KOPT-K1 (cell line): Measurements from ENCODE around the gene TMEM163.
A peak's percentile ranks its signal among the peaks of the same experiment; 100 is the strongest.
"Not testable (repeated sequence)": the region's sequence is repeated elsewhere in the genome, so short reads cannot be mapped to it uniquely, and the experiment has no call there.

Source experiments
- H3K27ac ChIP-seq: fragments of 200-600 bp; sonication (generic); 2 replicates; pipeline ENCODE4 v1.5.1; 2016; ENCODE audit warnings: antibody characterized with exemption, mild to moderate bottlenecking, low read depth, low read length; ENCODE audit not compliant: poor library complexity, severe bottlenecking
- H3K36me3 ChIP-seq: fragments of 200-600 bp; sonication (generic); 2 replicates; pipeline ENCODE4 v1.5.1; 2017; ENCODE audit warnings: antibody characterized with exemption, mild to moderate bottlenecking, low read length, moderate library complexity; ENCODE audit not compliant: insufficient read depth
- H3K9me3 ChIP-seq: fragments of 200-600 bp; sonication (generic); 2 replicates; pipeline ENCODE4 v1.5.1; 2017; ENCODE audit warnings: antibody characterized with exemption, low read length, mild to moderate bottlenecking; ENCODE audit not compliant: insufficient read depth, poor library complexity, severe bottlenecking

The TMEM163 gene

GRCh38 chr2:134668821-134669220, 50.0 kb downstream of the TMEM163 start:
- H3K36me3 ChIP-seq = no peaks in the 10 kb centered on the region
- H3K9me3 ChIP-seq = no peaks in the 10 kb centered on the region
- peak overlapping the region; percentile 45 for H3K27ac ChIP-seq

DNA sequence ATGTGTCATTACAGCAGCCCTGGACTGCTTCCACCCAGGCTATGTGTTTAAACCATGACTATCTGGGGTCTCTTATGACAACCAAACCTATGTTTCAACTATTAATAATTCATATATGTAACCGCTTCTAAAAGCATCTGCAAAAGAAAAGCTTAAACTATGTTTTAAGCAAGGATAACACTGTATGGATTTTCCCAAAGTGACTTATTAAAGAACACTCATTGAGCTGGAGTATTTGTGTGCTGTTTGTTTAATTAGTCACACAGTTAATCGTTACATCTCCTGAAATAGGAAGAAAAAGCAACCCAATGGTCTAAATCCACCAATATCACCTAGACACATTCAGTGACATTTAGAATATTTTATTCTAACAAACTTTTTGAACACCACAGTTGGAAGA, 51.3 kb downstream of the TMEM163 start:
- Histone ChIP-seq H3K27ac (peak overlapping the region; percentile 45), H3K36me3 (no peaks in the 10 kb centered on the region), H3K9me3 (no peaks in the 10 kb centered on the region)

DNA sequence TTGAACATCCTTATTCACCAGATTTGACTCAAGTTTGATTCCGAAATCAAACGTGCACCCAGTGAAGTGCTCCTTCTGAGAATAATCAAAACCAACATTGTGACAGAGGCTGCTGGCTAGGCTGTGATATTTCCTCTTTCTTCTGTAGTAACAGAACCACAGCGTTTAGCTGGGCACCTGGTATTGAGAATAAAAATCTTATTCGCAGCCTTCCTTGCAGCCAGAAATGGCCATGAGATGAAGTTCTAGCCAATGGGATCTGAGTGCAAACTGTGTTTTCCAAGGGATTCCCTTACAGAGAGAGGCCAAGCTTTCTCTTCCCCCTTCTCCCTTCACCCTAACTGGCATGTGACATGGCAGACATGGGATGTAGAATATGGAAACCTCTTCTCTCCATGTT, 51.7 kb downstream of the TMEM163 start:
- no peaks in the 10 kb centered on the region for H3K36me3 ChIP-seq
- peak overlapping the region; percentile 55 for H3K27ac ChIP-seq
- no peaks in the 10 kb centered on the region for H3K9me3 ChIP-seq

DNA sequence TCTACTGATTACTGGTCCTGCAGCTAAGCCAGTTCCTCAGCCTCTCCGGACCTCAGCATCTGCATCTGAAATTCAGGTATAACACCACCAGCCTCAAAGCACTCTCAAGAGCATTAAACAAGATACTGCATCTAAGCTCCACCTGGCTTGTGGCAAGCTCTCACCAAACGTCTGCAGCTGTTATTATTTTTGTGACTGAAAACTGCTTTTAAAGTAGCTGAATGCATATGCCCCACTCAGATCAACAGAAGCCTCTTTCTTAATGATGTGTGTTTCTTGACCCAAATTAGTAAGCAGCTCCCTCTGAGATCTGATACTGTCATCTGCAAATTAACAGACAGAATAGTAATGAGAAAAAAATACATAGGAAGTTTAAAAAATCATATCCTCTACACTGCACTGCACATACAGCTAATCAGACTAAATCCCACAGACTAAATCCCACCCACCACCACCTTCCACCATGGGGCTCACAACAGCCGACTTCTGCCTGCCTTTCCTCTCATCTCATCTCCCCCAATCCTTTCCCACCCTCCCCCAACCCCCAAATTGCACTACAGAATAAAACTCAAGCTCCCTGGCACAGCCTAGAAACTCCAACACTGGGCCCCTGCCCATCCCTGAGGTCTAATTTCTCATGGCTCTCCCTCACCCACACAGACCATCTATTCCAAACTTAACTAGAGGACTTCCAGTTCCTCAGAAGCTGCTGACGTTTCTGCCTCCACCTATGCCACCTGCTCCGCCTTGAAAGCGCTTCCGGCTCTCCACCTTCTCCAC, 52.9 kb downstream of the TMEM163 start:
- Histone ChIP-seq H3K36me3 (no peaks in the 10 kb centered on the region), H3K9me3 (no peaks in the 10 kb centered on the region), H3K27ac (peak overlapping the region; percentile 55)

DNA sequence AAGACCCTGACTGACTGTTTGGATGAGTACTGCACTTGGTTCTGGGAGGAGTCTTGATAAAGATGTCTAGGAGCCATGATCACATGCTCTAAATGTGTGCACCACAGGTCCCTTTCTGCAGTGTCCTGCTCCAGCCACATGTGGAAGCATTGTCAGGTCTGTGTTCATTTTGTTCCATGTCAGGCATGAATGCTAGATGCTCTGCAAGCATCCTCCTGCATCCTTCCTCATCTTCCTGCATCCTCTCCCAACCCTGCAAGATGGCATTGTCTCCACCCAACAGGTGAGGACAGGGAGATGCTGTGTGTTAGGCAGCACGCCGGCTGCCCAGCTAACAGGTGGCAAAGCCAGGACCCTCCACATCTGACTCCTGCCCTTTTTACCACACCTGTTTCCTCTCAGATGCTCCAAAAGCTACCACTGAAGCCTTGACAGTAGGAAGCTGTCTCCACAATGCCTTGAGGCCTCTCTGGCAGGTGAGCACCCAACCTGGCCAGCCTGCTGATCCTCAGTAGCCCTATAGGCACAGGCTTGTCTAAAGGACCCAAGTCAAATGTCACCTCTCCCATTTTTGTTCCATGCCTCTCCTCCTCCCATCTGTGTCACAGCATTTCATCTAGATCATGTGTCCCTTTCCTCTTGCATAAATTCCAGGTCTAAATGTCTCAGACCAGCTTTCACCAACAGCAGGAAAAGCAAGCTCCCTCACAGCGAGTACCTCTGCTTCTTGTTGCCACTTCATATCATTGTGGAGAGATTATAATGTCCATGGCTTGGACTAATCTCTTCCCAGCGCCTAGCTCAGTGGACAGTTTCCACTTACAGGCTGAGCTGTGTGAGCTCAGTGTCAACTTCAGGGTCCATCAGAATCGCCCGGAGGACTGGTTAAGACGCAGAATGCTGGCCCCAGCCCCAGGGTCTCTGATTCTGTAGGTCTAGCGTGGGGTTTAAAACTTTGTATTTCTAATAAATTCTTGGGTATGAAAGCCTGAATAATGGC, 55.0 kb downstream of the TMEM163 start:
- Histone ChIP-seq H3K9me3 (no peaks in the 10 kb centered on the region), H3K36me3 (no peaks in the 10 kb centered on the region), H3K27ac (no peak overlapping the region)

- Histone ChIP-seq H3K36me3 (no peaks in the 10 kb centered on the region), H3K27ac (no peak overlapping the region)
Observed at GRCh38 chr2:134662751-134663150, 56.0 kb downstream of the TMEM163 start.

DNA sequence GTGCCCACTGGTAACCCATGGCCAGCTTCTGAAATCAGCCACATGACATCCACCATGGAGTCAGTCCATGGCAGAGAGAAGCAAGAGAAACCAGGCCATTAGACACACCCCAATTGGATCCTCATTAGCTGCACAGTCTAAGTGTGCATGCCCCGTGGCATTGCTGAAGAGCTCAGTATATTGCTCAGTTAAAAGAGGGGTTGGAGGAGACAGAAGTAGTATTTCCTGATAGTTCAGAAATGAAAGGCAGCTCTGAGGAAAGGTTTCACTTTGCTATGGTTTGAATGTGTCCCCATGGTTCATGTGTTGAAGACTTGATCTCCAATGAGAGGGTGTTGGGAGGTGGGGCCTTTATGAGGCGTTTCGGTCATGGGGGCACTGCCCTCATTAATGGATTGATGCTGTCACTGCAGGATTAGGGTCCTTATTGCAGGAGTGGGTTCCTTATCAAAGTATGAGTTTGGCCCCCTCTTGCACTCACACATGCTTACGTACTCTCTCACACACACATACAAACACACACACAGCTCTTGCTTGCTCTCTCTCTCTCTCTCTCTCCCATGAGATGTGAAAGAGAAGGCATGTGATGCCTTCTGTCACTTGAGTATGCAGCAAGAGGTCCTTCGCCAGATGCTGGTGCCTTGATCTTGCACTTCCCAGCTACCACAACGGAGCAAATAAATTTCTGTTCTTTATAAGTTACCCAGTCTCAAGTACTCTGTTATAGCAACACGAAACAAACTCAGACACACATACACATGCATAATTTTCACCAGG, 58.0 kb downstream of the TMEM163 start:
- peak overlapping the region; percentile 43 for H3K27ac ChIP-seq
- H3K36me3 ChIP-seq = no peaks in the 10 kb centered on the region
- no peaks in the 10 kb centered on the region for H3K9me3 ChIP-seq

More at GRCh38 chr2:134662751-134663150, 56.0 kb downstream of the TMEM163 start:
- H3K9me3 ChIP-seq = no peaks in the 10 kb centered on the region

DNA sequence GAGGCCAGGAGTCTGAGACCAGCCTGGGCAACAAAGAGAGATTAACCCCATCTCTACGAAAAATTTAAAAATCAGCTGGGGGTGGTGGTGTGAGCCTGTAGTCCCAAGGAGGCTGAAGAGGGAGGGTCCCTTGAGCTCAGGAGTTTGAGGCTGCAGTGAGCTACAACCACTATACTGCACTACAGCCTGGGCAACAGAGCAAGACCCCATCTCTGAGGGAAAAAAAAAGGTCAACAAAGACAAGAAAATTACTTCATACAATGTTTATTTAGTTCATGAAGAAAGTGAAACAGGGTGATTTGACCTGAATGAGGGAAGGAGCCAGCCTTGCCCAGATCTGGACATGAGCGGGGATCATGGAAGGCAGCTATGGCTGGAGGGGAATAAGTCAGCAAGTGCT, 59.1 kb downstream of the TMEM163 start:
- H3K9me3 ChIP-seq = no peaks in the 10 kb centered on the region
- no peak overlapping the region for H3K27ac ChIP-seq
- H3K36me3 ChIP-seq = no peaks in the 10 kb centered on the region

DNA sequence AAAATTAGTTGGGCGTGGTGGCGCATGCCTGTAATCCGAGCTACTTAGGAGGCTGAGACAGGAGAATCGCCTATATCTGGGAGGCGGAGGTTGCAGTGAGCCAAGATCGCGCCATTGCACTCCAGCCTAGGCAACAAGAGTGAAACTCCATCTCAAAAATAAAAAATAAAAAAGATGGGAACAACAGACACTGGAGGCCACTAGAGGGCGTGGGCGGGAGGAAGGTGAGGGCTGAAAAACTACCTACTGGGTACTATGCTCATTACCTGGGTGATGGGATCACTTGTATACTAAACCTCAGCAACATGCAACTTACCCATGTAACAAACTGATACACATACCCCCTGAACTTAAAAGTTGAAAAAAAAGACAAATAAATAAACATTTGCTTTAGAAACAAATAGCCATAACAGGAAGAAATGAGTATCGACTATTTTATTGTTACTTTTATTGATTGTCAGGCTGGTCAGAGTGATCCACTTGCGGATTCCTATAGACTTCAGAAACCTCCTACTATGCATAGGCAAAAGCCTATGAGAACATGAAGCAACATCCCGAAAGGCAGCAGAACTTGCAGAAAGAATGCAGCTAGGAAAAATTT, 61.0 kb downstream of the TMEM163 start:
- no peak overlapping the region for H3K27ac ChIP-seq

DNA sequence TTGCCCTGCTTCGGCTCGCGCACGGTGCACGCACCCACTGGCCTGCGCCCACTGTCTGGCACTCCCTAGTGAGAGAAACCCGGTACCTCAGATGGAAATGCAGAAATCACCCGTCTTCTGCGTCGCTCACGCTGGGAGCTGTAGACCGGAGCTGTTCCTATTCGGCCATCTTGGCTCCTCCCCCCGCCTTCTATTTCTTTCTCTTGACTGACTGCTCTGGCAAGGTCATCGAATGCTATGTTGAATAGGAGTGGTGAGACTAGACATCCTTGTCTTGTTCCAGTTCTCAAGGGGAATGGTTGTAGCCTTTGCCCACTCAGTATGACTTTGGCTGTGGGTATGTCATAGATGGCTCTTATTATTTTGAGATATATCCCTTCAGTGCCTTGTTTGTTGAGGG, 62.4 kb downstream of the TMEM163 start:
- not testable (repeated sequence) for H3K9me3 ChIP-seq, H3K36me3 ChIP-seq
- H3K27ac ChIP-seq = peak overlapping the region; percentile 19

More for the DNA sequence above, 61.0 kb downstream of the TMEM163 start:
- Histone ChIP-seq H3K36me3 (no peaks in the 10 kb centered on the region), H3K9me3 (no peaks in the 10 kb centered on the region)

- H3K27ac ChIP-seq = no peak overlapping the region
- H3K9me3 ChIP-seq = no peaks in the 10 kb centered on the region
- no peaks in the 10 kb centered on the region for H3K36me3 ChIP-seq
Observed at GRCh38 chr2:134648586-134648985, 70.2 kb downstream of the TMEM163 start.

DNA sequence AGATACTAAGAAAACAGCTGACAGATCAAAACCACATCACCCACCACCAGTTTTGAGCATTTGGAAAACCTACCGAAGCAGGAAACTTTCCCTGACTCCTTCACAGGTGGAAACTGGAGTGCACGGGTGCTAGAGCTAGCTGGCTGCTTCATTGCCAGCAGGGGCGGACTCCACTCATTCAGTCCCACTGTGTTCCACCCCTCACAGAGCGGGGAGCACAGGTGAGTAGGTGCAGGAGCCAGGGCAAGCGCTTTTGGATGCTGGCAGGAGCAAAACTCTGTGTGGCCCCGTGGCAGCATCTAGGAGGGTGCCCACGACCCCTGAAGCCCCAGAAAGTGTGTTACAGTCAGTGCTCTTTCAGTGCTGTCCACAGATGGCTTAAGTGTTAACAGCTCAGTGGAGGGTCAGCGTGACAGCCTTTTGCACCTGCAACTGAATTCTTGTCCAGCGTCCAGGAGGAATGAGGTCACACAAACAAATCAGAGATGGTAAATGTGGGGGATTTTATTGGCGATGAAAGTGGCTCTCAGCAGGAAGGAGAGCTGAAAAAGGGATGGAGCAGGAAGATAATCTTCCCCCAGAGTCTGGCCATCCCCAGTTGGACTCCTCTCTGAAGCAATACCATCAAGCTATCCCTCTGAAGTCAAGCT, 71.1 kb downstream of the TMEM163 start:
- H3K27ac ChIP-seq = no peak overlapping the region
- no peaks in the 10 kb centered on the region for H3K36me3 ChIP-seq
- no peaks in the 10 kb centered on the region for H3K9me3 ChIP-seq

DNA sequence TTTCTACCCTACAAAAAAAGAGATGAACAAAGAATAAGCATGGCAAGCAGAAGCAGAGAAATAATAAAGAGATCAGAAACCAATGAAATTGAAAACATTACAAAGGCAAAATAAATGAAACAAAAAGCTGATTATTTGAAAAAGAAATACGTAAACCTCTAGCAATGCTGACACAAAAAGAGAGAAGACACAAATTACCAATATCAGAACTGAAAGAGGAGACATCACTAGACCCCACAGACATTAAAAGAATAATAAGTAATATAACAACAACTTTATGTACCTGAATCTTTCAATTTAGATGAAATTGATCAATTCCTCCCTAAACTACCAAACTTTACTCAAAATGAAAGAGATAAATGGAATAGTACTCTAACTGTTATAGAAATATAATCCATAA, 75.9 kb downstream of the TMEM163 start:
- Histone ChIP-seq H3K36me3 (no peaks in the 10 kb centered on the region), H3K9me3 (no peaks in the 10 kb centered on the region), H3K27ac (no peak overlapping the region)

DNA sequence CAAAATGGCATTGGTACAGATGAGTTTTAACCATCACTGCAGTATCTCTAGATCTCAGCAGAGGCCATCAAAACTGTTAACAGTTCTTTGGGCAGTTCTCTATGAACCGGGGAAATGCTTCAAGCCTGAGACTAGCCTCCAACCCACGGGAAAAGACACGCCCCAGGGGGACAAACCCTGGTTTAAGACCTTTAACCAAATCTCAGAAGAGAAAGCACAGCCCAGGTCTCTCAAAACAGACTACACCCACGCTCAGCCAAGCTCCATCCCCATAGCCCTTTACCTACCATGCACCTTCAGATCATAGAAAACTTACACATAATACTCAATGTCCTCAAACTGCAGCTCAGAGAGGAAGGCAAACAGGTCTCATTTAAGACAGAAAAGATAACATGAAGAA, 78.3 kb downstream of the TMEM163 start:
- H3K27ac ChIP-seq = no peak overlapping the region
- H3K36me3 ChIP-seq = no peaks in the 10 kb centered on the region
- H3K9me3 ChIP-seq = no peaks in the 10 kb centered on the region
